Trophoblast cell (in vitro differentiated cells and primary cell): ENCODE results near the gene MARCHF5.
A peak's percentile ranks its signal among the peaks of the same experiment; 100 is the strongest.

ENCODE experiments used
- DNase-seq, 2 donors: peaks; one replicate each; pipeline ENCODE4 v3.0.0-alpha.2; 2016
- H2AFZ ChIP-seq: 2 replicates; pipeline ENCODE4 v1.6.1; 2013; ENCODE audit warnings: low read length, moderate library complexity, mild to moderate bottlenecking; ENCODE audit not compliant: insufficient read depth, poor library complexity
- H2AK5ac ChIP-seq: 2 replicates; pipeline ENCODE4 v1.6.1; 2013; ENCODE audit warnings: mild to moderate bottlenecking, low read length
- H2BK120ac ChIP-seq: 2 replicates; pipeline ENCODE4 v1.6.1; 2013; ENCODE audit warnings: low read length, mild to moderate bottlenecking, moderate library complexity; ENCODE audit not compliant: insufficient read depth, poor library complexity
- H2BK12ac ChIP-seq: 2 replicates; pipeline ENCODE4 v1.6.1; 2013; ENCODE audit warnings: mild to moderate bottlenecking, low read length, moderate library complexity
- H2BK5ac ChIP-seq: 2 replicates; pipeline ENCODE4 v1.6.1; 2013; ENCODE audit warnings: low read length, low read depth, moderate library complexity, mild to moderate bottlenecking; ENCODE audit not compliant: poor library complexity
- H3K14ac ChIP-seq: 2 replicates; pipeline ENCODE4 v1.6.1; 2013; ENCODE audit warnings: mild to moderate bottlenecking, low read length
- H3K18ac ChIP-seq: 2 replicates; pipeline ENCODE4 v1.6.1; 2013; ENCODE audit warnings: mild to moderate bottlenecking, low read length
- H3K23ac ChIP-seq: 2 replicates; pipeline ENCODE4 v1.6.1; 2013; ENCODE audit warnings: low read length
- H3K27ac ChIP-seq: 2 replicates; pipeline ENCODE4 v1.5.1; 2013; ENCODE audit warnings: low read depth, mild to moderate bottlenecking, inconsistent platforms, low read length, moderate library complexity
- H3K27me3 ChIP-seq: 2 replicates; pipeline ENCODE4 v1.6.1; 2013; ENCODE audit warnings: inconsistent platforms, mild to moderate bottlenecking, low read length, moderate library complexity; ENCODE audit not compliant: insufficient read depth
- H3K36me3 ChIP-seq, 2 experiments: 1 replicate in 1 of 2; 2 replicates in 1 of 2; pipeline ENCODE4 v1.6.1; 2013; ENCODE audit warnings: low read length in 2 of 2, mild to moderate bottlenecking in 2 of 2, moderate library complexity in 1 of 2; ENCODE audit not compliant: insufficient read depth in 2 of 2, control insufficient read depth in 1 of 2
- H3K4ac ChIP-seq: 2 replicates; pipeline ENCODE4 v1.6.1; 2013; ENCODE audit warnings: low read depth, mild to moderate bottlenecking, low read length, moderate library complexity
- H3K4me1 ChIP-seq, 2 experiments: 1 replicate in 1 of 2; 2 replicates in 1 of 2; pipeline ENCODE4 v1.6.1; 2013; ENCODE audit warnings: low read length in 2 of 2, mild to moderate bottlenecking in 2 of 2, moderate library complexity in 1 of 2; ENCODE audit not compliant: insufficient read depth in 2 of 2, control insufficient read depth in 1 of 2
- H3K4me2 ChIP-seq: 2 replicates; pipeline ENCODE4 v1.6.1; 2013; ENCODE audit warnings: inconsistent platforms, mild to moderate bottlenecking, low read length, moderate library complexity
- H3K4me3 ChIP-seq: 2 replicates; pipeline ENCODE4 v1.5.1; 2013; ENCODE audit warnings: mild to moderate bottlenecking, low read depth, low read length, inconsistent platforms
- H3K79me1 ChIP-seq: one replicate; pipeline ENCODE4 v1.6.1; 2013; ENCODE audit warnings: low read length
- H3K79me2 ChIP-seq: 2 replicates; pipeline ENCODE4 v1.6.1; 2013; ENCODE audit warnings: low read length, mild to moderate bottlenecking; ENCODE audit not compliant: control insufficient read depth, insufficient read depth, poor library complexity
- H3K9ac ChIP-seq: 2 replicates; pipeline ENCODE4 v1.6.1; 2013; ENCODE audit warnings: mild to moderate bottlenecking, low read length
- H3K9me3 ChIP-seq: 2 replicates; pipeline ENCODE4 v1.6.1; 2013; ENCODE audit warnings: low read depth, mild to moderate bottlenecking, control low read depth, inconsistent platforms, low read length; ENCODE audit not compliant: insufficient read depth
- H4K12ac ChIP-seq: 2 replicates; pipeline ENCODE4 v1.6.1; 2013; ENCODE audit warnings: low read depth, mild to moderate bottlenecking, low read length, moderate library complexity
- H4K8ac ChIP-seq: 2 replicates; pipeline ENCODE4 v1.6.1; 2013; ENCODE audit warnings: low read depth, mild to moderate bottlenecking, low read length, moderate library complexity
- H4K91ac ChIP-seq: one replicate; pipeline ENCODE4 v1.6.1; 2013; ENCODE audit warnings: low read depth, mild to moderate bottlenecking, low read length, moderate library complexity
- WGBS: extraction: QIAGEN DNeasy Blood & Tissue Kit; methylation state at CpG from one replicate; pipeline ENCODE4 v1.1.7; 2013; ENCODE audit warnings: missing lambda C conversion rate; ENCODE audit not compliant: insufficient read length, insufficient coverage; ENCODE audit errors: extremely low coverage; 5-methylcytosine and 5-hydroxymethylcytosine counted together

Gene MARCHF5

GRCh38 chr10:92377962-92378361, 87.0 kb downstream of the MARCHF5 start:
- H4K12ac ChIP-seq, result no peak overlapping the region
- no peaks in the 10 kb centered on the region for H3K79me1 ChIP-seq
- no peak overlapping the region for H2AK5ac ChIP-seq
- no peak overlapping the region for H3K27ac ChIP-seq
- no peak overlapping the region for H4K8ac ChIP-seq
- H3K27me3 ChIP-seq, result no peaks in the 10 kb centered on the region
- no peak overlapping the region for H2BK120ac ChIP-seq
- no peak overlapping the region for H3K14ac ChIP-seq
- no peak overlapping the region for H3K23ac ChIP-seq
- no peak overlapping the region for H3K4ac ChIP-seq
- H3K18ac ChIP-seq, result no peak overlapping the region
- no peak overlapping the region for H4K91ac ChIP-seq
- H3K9ac ChIP-seq, result no peak overlapping the region
- no peak overlapping the region for H3K4me3 ChIP-seq
- WGBS, result no CpG with 5 or more reads among the region's 4 CpGs
- H2BK5ac ChIP-seq, result no peak overlapping the region
- no peaks in the 10 kb centered on the region for H3K79me2 ChIP-seq
- H2BK12ac ChIP-seq, result no peak overlapping the region
- H3K4me1 ChIP-seq, result peaks cover 0 to 5% of the 10 kb centered on the region in 2 experiments
- no peaks in the 10 kb centered on the region for H3K9me3 ChIP-seq
- no peaks in the 10 kb centered on the region for H3K36me3 ChIP-seq
- H3K4me2 ChIP-seq, result no peak overlapping the region
- DNase-seq, result no peak
- H2AFZ ChIP-seq, result no peak overlapping the region

GRCh38 chr10:92381543-92381954, 90.6 kb downstream of the MARCHF5 start:
- Histone ChIP-seq H3K4me3 (no peak overlapping the region), H3K79me1 (no peaks in the 10 kb centered on the region), H3K4ac (no peak overlapping the region), H2BK120ac (no peak overlapping the region), H3K79me2 (no peaks in the 10 kb centered on the region), H3K23ac (no peak overlapping the region), H2AFZ (no peak overlapping the region), H4K8ac (no peak overlapping the region), H4K12ac (no peak overlapping the region), H2BK5ac (peak overlapping the region; percentile 4), H3K14ac (no peak overlapping the region), H3K27me3 (no peaks in the 10 kb centered on the region), H4K91ac (no peak overlapping the region), H3K27ac (peak overlapping the region; percentile 5), H3K4me1 (peaks cover 0 to 5% of the 10 kb centered on the region in 2 experiments), H3K36me3 (no peaks in the 10 kb centered on the region), H3K18ac (no peak overlapping the region), H3K9me3 (no peaks in the 10 kb centered on the region), H2BK12ac (no peak overlapping the region), H3K9ac (no peak overlapping the region), H2AK5ac (no peak overlapping the region), H3K4me2 (no peak overlapping the region)
- peak in 1 of 2 donors; percentile 51 for DNase-seq
- no CpG with 5 or more reads among the region's 7 CpGs for WGBS

- Histone ChIP-seq H3K4ac (no peak overlapping the region), H3K79me1 (no peaks in the 10 kb centered on the region), H3K27me3 (no peaks in the 10 kb centered on the region), H3K79me2 (no peaks in the 10 kb centered on the region), H2BK12ac (no peak overlapping the region), H3K4me2 (no peak overlapping the region), H3K18ac (no peak overlapping the region), H3K23ac (no peak overlapping the region), H2AK5ac (no peak overlapping the region), H4K12ac (no peak overlapping the region), H4K91ac (no peak overlapping the region), H3K36me3 (no peaks in the 10 kb centered on the region), H4K8ac (no peak overlapping the region), H3K9me3 (no peaks in the 10 kb centered on the region), H2BK120ac (no peak overlapping the region), H3K14ac (no peak overlapping the region), H3K27ac (no peak overlapping the region), H3K9ac (no peak overlapping the region), H3K4me1 (peaks cover 0 to 5% of the 10 kb centered on the region in 2 experiments), H2AFZ (no peak overlapping the region), H2BK5ac (no peak overlapping the region), H3K4me3 (no peak overlapping the region)
- no peak for DNase-seq
- WGBS, result no CpG with 5 or more reads among the region's 4 CpGs
These were observed 91.7 kb downstream of the MARCHF5 start for GRCh38 chr10:92382631-92383030.

- H2BK5ac ChIP-seq, result no peak overlapping the region
- H3K14ac ChIP-seq, result no peak overlapping the region
- no peak overlapping the region for H2BK120ac ChIP-seq
- no peak overlapping the region for H3K27ac ChIP-seq
- no peak for DNase-seq
- H3K4me3 ChIP-seq, result no peak overlapping the region
- H3K9me3 ChIP-seq, result no peaks in the 10 kb centered on the region
- no peaks in the 10 kb centered on the region for H3K79me1 ChIP-seq
- H4K8ac ChIP-seq, result no peak overlapping the region
- H3K27me3 ChIP-seq, result no peaks in the 10 kb centered on the region
- no peak overlapping the region for H3K9ac ChIP-seq
- H2AK5ac ChIP-seq, result no peak overlapping the region
- no CpG with 5 or more reads among the region's 2 CpGs for WGBS
- no peak overlapping the region for H3K4me2 ChIP-seq
- H3K4me1 ChIP-seq, result peaks cover 0 to 5% of the 10 kb centered on the region in 2 experiments
- H4K91ac ChIP-seq, result no peak overlapping the region
- H3K23ac ChIP-seq, result no peak overlapping the region
- H2AFZ ChIP-seq, result no peak overlapping the region
- H3K79me2 ChIP-seq, result no peaks in the 10 kb centered on the region
- no peak overlapping the region for H2BK12ac ChIP-seq
- no peak overlapping the region for H3K18ac ChIP-seq
- no peaks in the 10 kb centered on the region for H3K36me3 ChIP-seq
- H4K12ac ChIP-seq, result no peak overlapping the region
- H3K4ac ChIP-seq, result no peak overlapping the region
These were observed 93.8 kb downstream of the MARCHF5 start for GRCh38 chr10:92384741-92385140.
